K562 (cell line): ENCODE data around the gene MRPL11. TPM values are rescaled to one million over a fixed set of nuclear protein-coding genes. Genes with fewer than 3 reads are reported as not detected.

Experiments
- CAMTA2 ChIP-seq: fragments of 250-450 bp; sonication (Bioruptor Pico); conservative IDR thresholded peaks from 2 replicates; pipeline ENCODE4 v1.5.1; 2022
- CBX1 ChIP-seq: sonication (generic); IDR thresholded peaks from 2 replicates; pipeline ENCODE4 v1.6.1; 2016; ENCODE audit warnings: antibody characterized with exemption, low read depth, mild to moderate bottlenecking
- HDAC3 ChIP-seq: fragments of 450-650 bp; IDR thresholded peaks from 2 replicates; pipeline ENCODE4 v1.6.1; 2018; ENCODE audit warnings: borderline replicate concordance, mild to moderate bottlenecking, moderate library complexity; ENCODE audit not compliant: partially characterized antibody
- HMGN3 ChIP-seq: IDR thresholded peaks from 2 replicates; pipeline ENCODE4 v1.6.1; 2011; ENCODE audit warnings: borderline replicate concordance, low read depth, mild to moderate bottlenecking, mixed read lengths, low read length; ENCODE audit not compliant: insufficient read length; ENCODE audit errors: extremely low read depth
- NCOA1 ChIP-seq: fragments of 450-650 bp; IDR thresholded peaks from 2 replicates; pipeline ENCODE4 v1.6.1; 2016; ENCODE audit warnings: low read depth
- POLR2B ChIP-seq: fragments of 450-650 bp; IDR thresholded peaks from 2 replicates; pipeline ENCODE4 v1.6.1; 2018; ENCODE audit warnings: low read depth; ENCODE audit not compliant: partially characterized antibody
- RFX1 ChIP-seq: fragments of 450-650 bp; IDR thresholded peaks from 2 replicates; pipeline ENCODE4 v1.6.1; 2016; ENCODE audit warnings: mild to moderate bottlenecking, moderate library complexity
- STAT5B ChIP-seq: fragments of 250-450 bp; sonication (Bioruptor Pico); IDR thresholded peaks from 2 replicates; pipeline ENCODE4 v1.8.0; 2021; ENCODE audit warnings: mild to moderate bottlenecking, inconsistent platforms
- ZBTB17 ChIP-seq: fragments of 450-650 bp; formaldehyde crosslinking; IDR thresholded peaks from 2 replicates; pipeline ENCODE4 v1.4.0; 2020; ENCODE audit warnings: mild to moderate bottlenecking
- ZNF445 ChIP-seq: fragments of 250-450 bp; sonication (Bioruptor Pico); IDR thresholded peaks from 2 replicates; pipeline ENCODE4 v1.4.0; 2020; ENCODE audit warnings: low read depth, mild to moderate bottlenecking, moderate library complexity
- ZNF707 ChIP-seq: fragments of 250-450 bp; sonication (Bioruptor Pico); conservative IDR thresholded peaks from 2 replicates; pipeline ENCODE4 v1.8.0; 2022; ENCODE audit warnings: inconsistent platforms, mild to moderate bottlenecking, moderate library complexity
- ZNF785 ChIP-seq: fragments of 250-450 bp; sonication (Bioruptor Pico); IDR thresholded peaks from 2 replicates; pipeline ENCODE4 v1.4.0; 2020; ENCODE audit warnings: mild to moderate bottlenecking
- ZZZ3 ChIP-seq: fragments of 450-650 bp; IDR thresholded peaks from 2 replicates; pipeline ENCODE4 v1.6.1; 2016; ENCODE audit warnings: antibody characterized with exemption, mild to moderate bottlenecking, moderate library complexity
- polyA plus RNA-seq, 8 experiments: library from polyadenylated mRNA; depleted of rRNA in 4 of 8; stranded (reverse) in 5 of 8; unstranded in 3 of 8; fragments of >200 nt; fragmentation: Nextera tagmentation in 2 of 8; fragmentation: Illumina TruSeq in 1 of 8; extraction: Ambion mirVana in 2 of 8; extraction: Trizol in 1 of 8; gene quantifications; 2 replicates each; pipeline versions ENCODE4 v1.2.1 to v1.2.3, GENCODE V29; 2011 to 2014; ENCODE audit warnings: inconsistent platforms in 1 of 8, missing spikeins in 1 of 8
- total RNA-seq, 7 experiments: library from RNA; depleted of rRNA in 6 of 7; stranded (reverse); fragments of >200 nt in 6 of 7; fragmentation: Illumina TruSeq in 2 of 7; extraction: Trizol in 2 of 7; gene quantifications; 2 replicates each; pipeline versions ENCODE4 v1.2.1 to v1.2.3, GENCODE V29; 2011 to 2021; ENCODE audit warnings: low replicate concordance in 1 of 7
- TF ChIP-seq, protein P1 (sequence below): fragments of 450-650 bp; IDR thresholded peaks from one replicate; pipeline ENCODE4 v1.6.1; 2018; ENCODE audit warnings: mild to moderate bottlenecking, moderate library complexity; ENCODE audit not compliant: partially characterized antibody
- TF ChIP-seq, protein P2 (sequence below): fragments of 250-450 bp; sonication (Bioruptor Pico); IDR thresholded peaks from 2 replicates; pipeline ENCODE4 v1.9.0; 2021; ENCODE audit warnings: mild to moderate bottlenecking
- TF ChIP-seq, protein P3 (sequence below): fragments of 450-650 bp; formaldehyde crosslinking; IDR thresholded peaks from 2 replicates; pipeline ENCODE4 v1.4.0; 2022; ENCODE audit warnings: missing genetic modification characterization
- TF ChIP-seq, protein P4 (sequence below): fragments of 250-450 bp; sonication (Bioruptor Pico); IDR thresholded peaks from 2 replicates; pipeline ENCODE4 v1.8.0; 2022; ENCODE audit warnings: moderate library complexity, mild to moderate bottlenecking, inconsistent platforms
- TF ChIP-seq, protein P5 (sequence below), 2 experiments: fragments of 450-650 bp in 1 of 2; sonication (generic) in 1 of 2; formaldehyde crosslinking in 1 of 2; IDR thresholded peaks in 1 of 2; conservative IDR thresholded peaks in 1 of 2; 2 replicates each; pipeline versions ENCODE4 v1.6.1 to v1.8.1; 2016 to 2023; ENCODE audit warnings: mild to moderate bottlenecking in 2 of 2, moderate library complexity in 2 of 2, inconsistent platforms in 1 of 2, missing genetic modification reagents in 1 of 2
- TF ChIP-seq, protein P6 (sequence below): fragments of 450-650 bp; conservative IDR thresholded peaks from 2 replicates; pipeline ENCODE4 v1.6.1; 2016; ENCODE audit warnings: missing genetic modification characterization, low read depth, mild to moderate bottlenecking, control low read depth, missing compliant biosample characterization

Gene MRPL11
- total and polyA plus RNA-seq, 9 of the 15 experiments (the other 6 are each of a cell fraction or from before 2014, with no cell fraction given), result 33.0 to 173 (median 91.9) TPM

DNA sequence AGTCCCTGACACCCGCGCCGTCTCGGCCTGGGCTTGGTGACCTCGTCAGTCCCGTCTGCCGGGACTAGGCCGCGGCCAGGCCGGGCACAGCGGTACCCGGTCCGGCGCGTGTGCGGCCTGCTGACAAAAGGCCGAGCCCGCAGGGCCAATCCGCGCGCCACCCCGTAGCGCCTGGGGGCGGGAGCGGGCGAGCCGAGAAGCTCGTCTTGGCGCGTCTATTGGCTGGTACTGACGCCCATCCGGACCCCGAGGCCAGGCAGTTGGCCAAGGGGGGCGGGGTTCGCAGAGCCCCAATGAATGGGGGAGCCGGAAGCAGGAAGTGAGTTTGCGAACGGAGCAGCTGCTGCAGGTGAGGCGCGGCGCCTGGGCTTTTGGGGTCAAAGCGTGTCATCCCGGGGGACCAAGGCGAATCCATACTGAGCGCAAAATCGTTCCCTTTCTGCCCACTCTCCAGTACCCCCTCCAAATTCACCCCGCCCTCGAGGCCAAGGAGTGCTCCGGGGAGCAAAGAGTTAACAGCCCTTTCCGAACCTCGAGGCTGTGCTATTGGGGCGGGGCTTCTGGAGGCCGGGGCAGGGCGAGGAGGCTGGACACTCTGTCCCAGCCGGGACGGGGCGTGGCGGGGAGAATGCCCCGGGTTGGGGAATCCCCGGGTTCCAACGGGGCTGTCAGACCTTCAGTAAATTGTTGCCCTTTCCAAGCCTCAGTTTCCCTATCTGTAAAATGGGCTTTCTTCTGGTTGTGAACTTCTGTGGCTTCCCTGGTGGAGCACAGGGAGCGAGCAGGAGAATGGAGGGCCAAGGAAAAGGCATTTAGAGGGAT lies 41.7 kb upstream of the MRPL11 start, which contains the start of gene DPP3 (continued):
- TF ChIP-seq, protein P1, sequence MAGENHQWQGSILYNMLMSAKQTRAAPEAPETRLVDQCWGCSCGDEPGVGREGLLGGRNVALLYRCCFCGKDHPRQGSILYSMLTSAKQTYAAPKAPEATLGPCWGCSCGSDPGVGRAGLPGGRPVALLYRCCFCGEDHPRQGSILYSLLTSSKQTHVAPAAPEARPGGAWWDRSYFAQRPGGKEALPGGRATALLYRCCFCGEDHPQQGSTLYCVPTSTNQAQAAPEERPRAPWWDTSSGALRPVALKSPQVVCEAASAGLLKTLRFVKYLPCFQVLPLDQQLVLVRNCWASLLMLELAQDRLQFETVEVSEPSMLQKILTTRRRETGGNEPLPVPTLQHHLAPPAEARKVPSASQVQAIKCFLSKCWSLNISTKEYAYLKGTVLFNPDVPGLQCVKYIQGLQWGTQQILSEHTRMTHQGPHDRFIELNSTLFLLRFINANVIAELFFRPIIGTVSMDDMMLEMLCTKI, result no peak
- TF ChIP-seq STAT5B (CRISPR knock-in tag) (no peak), HMGN3 (peak; percentile 80), ZNF707 (no peak), CBX1 (peak; percentile 82), ZNF785 (CRISPR knock-in tag) (no peak), ZBTB17 (CRISPR knock-in tag) (peak; percentile 48; the same call in 1 of the 2 replicates), HDAC3 (no peak), CAMTA2 (CRISPR knock-in tag) (0 out of 2 replicates have a peak, but pooled peaks have one; percentile 7), ZZZ3 (peak; percentile 78), RFX1 (no peak), ZNF445 (CRISPR knock-in tag) (no peak), NCOA1 (peak; percentile 50; the same call in 1 of the 2 replicates), POLR2B (peak; percentile 89)
- TF ChIP-seq, protein P2, sequence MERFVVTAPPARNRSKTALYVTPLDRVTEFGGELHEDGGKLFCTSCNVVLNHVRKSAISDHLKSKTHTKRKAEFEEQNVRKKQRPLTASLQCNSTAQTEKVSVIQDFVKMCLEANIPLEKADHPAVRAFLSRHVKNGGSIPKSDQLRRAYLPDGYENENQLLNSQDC (CRISPR knock-in tag), result no peak
- TF ChIP-seq, protein P3, sequence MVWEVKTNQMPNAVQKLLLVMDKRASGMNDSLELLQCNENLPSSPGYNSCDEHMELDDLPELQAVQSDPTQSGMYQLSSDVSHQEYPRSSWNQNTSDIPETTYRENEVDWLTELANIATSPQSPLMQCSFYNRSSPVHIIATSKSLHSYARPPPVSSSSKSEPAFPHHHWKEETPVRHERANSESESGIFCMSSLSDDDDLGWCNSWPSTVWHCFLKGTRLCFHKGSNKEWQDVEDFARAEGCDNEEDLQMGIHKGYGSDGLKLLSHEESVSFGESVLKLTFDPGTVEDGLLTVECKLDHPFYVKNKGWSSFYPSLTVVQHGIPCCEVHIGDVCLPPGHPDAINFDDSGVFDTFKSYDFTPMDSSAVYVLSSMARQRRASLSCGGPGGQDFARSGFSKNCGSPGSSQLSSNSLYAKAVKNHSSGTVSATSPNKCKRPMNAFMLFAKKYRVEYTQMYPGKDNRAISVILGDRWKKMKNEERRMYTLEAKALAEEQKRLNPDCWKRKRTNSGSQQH (CRISPR knock-in tag), result peak; percentile 93
- TF ChIP-seq, protein P4, sequence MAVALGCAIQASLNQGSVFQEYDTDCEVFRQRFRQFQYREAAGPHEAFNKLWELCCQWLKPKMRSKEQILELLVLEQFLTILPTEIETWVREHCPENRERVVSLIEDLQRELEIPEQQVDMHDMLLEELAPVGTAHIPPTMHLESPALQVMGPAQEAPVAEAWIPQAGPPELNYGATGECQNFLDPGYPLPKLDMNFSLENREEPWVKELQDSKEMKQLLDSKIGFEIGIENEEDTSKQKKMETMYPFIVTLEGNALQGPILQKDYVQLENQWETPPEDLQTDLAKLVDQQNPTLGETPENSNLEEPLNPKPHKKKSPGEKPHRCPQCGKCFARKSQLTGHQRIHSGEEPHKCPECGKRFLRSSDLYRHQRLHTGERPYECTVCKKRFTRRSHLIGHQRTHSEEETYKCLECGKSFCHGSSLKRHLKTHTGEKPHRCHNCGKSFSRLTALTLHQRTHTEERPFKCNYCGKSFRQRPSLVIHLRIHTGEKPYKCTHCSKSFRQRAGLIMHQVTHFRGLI, result no peak
- TF ChIP-seq, protein P5, sequence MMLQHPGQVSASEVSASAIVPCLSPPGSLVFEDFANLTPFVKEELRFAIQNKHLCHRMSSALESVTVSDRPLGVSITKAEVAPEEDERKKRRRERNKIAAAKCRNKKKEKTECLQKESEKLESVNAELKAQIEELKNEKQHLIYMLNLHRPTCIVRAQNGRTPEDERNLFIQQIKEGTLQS (IDR thresholded peaks at IDR 0.05), result no peak
- TF ChIP-seq, protein P5 (CRISPR knock-in tag; conservative IDR thresholded peaks at IDR 0.05), result peak; percentile 74; the same call in 1 of the 2 replicates
- TF ChIP-seq, protein P6, sequence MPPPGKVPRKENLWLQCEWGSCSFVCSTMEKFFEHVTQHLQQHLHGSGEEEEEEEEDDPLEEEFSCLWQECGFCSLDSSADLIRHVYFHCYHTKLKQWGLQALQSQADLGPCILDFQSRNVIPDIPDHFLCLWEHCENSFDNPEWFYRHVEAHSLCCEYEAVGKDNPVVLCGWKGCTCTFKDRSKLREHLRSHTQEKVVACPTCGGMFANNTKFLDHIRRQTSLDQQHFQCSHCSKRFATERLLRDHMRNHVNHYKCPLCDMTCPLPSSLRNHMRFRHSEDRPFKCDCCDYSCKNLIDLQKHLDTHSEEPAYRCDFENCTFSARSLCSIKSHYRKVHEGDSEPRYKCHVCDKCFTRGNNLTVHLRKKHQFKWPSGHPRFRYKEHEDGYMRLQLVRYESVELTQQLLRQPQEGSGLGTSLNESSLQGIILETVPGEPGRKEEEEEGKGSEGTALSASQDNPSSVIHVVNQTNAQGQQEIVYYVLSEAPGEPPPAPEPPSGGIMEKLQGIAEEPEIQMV (tag), result no peak
